ENCODE measurements around the gene GOLGA6C. TPM values are rescaled to one million over a fixed set of nuclear protein-coding genes. Genes with fewer than 3 reads are reported as not detected.

The GOLGA6C gene
- total RNA-seq, 1 donor from 2014 or later: not detected

DNA sequence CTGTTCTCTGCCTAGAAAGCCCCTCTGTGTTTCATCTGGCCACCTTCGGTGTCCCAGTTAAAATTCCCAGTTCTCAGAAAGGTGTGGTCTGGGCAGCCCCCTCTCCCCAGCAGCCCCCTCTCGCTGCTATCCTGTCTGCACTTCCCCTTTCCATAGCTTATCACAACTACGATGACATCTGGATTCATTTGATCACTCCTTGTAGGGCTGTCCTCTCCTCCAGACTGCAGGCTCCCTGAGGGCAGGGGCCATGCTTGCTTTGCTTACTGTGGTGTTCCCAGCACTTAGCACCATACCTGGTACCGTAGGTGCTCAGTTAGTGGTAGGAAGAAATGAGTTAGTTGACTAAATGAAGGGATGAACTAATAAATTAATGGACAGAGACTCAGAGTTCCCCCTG, 26.3 kb upstream of the GOLGA6C start:
- Histone ChIP-seq H3K4me3 (ENCODE audit: low read depth, low read length) (no peak overlapping the region), H3K36me3 (ENCODE audit: control insufficient read depth, insufficient read depth, low read length) (no peaks in the 10 kb centered on the region), H3K27me3 (ENCODE audit: control insufficient read depth, insufficient read depth, low read length) (peaks cover 12% of the 10 kb centered on the region)
- TF ChIP-seq, protein P1, sequence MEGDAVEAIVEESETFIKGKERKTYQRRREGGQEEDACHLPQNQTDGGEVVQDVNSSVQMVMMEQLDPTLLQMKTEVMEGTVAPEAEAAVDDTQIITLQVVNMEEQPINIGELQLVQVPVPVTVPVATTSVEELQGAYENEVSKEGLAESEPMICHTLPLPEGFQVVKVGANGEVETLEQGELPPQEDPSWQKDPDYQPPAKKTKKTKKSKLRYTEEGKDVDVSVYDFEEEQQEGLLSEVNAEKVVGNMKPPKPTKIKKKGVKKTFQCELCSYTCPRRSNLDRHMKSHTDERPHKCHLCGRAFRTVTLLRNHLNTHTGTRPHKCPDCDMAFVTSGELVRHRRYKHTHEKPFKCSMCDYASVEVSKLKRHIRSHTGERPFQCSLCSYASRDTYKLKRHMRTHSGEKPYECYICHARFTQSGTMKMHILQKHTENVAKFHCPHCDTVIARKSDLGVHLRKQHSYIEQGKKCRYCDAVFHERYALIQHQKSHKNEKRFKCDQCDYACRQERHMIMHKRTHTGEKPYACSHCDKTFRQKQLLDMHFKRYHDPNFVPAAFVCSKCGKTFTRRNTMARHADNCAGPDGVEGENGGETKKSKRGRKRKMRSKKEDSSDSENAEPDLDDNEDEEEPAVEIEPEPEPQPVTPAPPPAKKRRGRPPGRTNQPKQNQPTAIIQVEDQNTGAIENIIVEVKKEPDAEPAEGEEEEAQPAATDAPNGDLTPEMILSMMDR (IDR thresholded peaks at IDR 0.05; ENCODE audit: insufficient read depth, low read length, poor library complexity, severe bottlenecking): no peak
- no peak for DNase-seq (ENCODE audit: low read depth)

DNA sequence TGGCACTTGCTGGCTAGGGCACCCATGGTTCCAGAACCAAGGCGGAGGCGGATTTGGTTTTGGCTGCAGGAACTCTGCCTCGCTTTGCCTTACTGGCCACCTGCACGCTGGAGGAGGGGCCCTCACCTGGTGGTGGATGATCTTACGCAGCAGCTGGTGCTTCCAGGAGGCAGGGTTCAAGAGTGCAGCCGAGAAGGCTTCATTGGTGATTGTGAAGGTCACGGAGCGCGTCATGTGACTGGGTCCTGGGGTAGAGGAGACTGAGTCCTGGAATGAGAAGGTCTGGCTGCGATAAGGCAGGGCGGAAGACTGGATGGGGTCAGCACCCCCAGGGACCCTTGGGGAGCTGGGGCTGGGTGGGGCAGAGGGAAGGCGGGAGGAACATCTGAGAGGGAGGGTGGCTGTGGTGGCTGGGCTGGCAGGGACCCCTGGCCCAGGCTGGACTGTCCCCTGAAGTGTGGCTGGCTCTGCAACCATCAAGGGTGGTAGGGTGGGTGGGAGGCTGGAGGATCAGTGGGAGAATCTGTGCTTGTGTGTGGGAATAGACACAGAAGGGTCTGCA, 25.8 kb upstream of the GOLGA6C start:
- no peak overlapping the region for H3K4me3 ChIP-seq (ENCODE audit: low read depth, low read length)
- peaks cover 12% of the 10 kb centered on the region for H3K27me3 ChIP-seq (ENCODE audit: control insufficient read depth, insufficient read depth, low read length)
- DNase-seq (ENCODE audit: low read depth): no peak
- TF ChIP-seq, protein P1 (IDR thresholded peaks at IDR 0.05; ENCODE audit: insufficient read depth, low read length, poor library complexity, severe bottlenecking): no peak
- no peaks in the 10 kb centered on the region for H3K36me3 ChIP-seq (ENCODE audit: control insufficient read depth, insufficient read depth, low read length)

DNA sequence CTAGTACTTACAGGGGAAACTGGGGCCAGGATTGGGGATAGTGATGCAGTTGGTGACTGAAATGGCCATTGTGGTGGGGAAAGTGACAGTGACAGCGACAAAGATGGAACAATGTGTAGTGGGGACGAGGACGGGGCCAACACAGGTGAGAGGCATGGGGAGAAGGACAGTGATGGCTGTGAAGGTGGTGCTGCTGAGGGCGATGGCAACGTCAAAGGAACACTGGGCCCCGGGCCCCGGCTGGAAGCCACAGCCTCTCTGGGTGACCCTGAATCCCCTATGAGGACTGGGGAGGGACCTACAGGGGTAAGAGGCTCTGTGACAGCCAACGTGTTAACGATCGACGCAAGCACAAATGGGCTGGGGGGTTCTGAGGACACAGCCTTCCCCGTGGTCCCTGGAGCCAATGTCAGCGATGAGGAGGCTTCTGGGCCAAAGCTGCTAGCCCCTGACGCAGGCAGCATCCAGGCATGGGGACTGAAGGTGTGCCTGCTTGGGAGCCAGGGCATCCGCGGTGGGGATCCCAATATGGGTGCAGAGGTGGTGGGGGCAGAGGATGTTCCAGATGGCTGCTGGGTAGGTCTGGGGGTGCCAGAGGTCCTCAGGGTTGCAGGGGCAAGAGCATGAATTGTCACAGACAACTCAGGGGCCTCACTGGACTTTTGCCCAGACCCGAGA, 25.2 kb upstream of the GOLGA6C start:
- Histone ChIP-seq H3K27me3 (ENCODE audit: control insufficient read depth, insufficient read depth, low read length) (peaks cover 10% of the 10 kb centered on the region), H3K4me3 (ENCODE audit: low read depth, low read length) (no peak overlapping the region), H3K36me3 (ENCODE audit: control insufficient read depth, insufficient read depth, low read length) (no peaks in the 10 kb centered on the region)
- no peak for DNase-seq (ENCODE audit: low read depth)
- TF ChIP-seq, protein P1 (IDR thresholded peaks at IDR 0.05; ENCODE audit: insufficient read depth, low read length, poor library complexity, severe bottlenecking): no peak

DNA sequence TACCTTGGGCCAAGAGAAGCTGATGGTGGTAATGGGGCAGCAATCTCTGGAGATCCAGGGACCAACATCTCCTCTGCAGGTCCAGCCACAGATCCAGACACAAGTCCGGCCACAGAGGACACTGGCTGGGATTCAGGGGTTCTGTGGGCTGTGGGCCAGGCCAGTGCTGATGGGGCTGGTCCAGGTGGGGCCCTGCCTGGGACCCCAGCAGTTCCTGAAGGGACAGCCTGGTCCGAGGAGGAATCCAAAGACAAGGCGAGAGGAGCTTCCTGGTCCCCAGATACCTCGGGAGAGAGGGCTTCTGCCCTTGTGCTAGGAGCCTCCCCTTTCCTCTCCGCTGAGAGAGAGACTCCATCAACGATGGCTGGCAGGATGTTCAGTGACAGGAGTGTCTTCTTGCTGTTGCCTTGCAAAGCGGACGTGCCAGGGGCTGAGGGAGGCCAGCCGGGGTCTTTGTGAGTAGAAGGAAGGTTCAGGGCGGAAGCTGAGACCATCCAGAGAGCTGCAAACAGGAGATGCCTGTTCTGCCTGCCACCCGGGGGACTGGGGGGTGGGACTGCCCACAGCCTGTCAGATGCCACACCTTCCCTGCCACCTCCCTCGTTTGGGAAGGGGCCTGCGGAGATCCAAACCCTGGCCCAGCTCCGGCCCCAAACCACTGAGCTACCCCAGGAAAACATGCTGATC, 24.5 kb upstream of the GOLGA6C start:
- peaks cover 14% of the 10 kb centered on the region for H3K27me3 ChIP-seq (ENCODE audit: control insufficient read depth, insufficient read depth, low read length)
- TF ChIP-seq, protein P1 (IDR thresholded peaks at IDR 0.05; ENCODE audit: insufficient read depth, low read length, poor library complexity, severe bottlenecking): no peak

DNA sequence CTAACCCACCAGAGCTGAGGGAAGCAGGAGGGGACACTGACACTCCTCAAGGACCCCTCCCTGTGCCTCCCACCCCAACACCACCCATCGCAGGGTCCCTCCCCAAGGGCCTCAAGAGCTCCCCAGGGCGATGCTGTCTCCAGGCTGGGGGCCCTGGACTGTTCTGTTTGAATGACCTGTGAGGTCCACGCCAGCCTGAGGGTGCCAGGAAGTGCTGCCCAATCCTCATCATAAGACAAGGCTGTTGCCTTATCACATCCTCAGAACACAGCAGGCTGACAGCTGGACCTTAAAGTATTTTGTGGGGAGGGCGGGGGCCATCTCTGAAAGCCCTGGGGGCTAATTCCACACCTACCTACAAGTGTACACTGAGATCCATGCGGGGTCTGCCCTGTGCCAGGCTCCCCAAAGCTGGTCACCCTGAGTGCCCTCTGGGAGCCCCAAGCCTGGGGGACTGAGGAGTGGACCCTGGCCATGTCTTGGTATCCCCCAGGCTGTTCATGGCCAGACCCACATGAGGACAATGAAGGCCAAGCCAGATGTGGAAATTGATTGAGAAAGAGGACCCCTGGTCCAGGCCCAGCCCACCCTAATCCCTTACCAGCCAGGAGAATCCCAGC, 23.8 kb upstream of the GOLGA6C start:
- H3K4me3 ChIP-seq (ENCODE audit: low read depth, low read length): no peak overlapping the region
- peaks cover 14% of the 10 kb centered on the region for H3K27me3 ChIP-seq (ENCODE audit: control insufficient read depth, insufficient read depth, low read length)
- H3K36me3 ChIP-seq (ENCODE audit: control insufficient read depth, insufficient read depth, low read length): no peaks in the 10 kb centered on the region
- TF ChIP-seq, protein P1 (IDR thresholded peaks at IDR 0.05; ENCODE audit: insufficient read depth, low read length, poor library complexity, severe bottlenecking): no peak
- DNase-seq (ENCODE audit: low read depth): no peak

More for the DNA sequence above, 24.5 kb upstream of the GOLGA6C start:
- Histone ChIP-seq H3K4me3 (ENCODE audit: low read depth, low read length) (no peak overlapping the region), H3K36me3 (ENCODE audit: control insufficient read depth, insufficient read depth, low read length) (no peaks in the 10 kb centered on the region)
- no peak for DNase-seq (ENCODE audit: low read depth)
